Measurements from ENCODE around the gene JARID2. TPM values are rescaled to one million over a fixed set of nuclear protein-coding genes. Genes with fewer than 3 reads are reported as not detected.

Gene JARID2
- total RNA-seq, 4 donors from 2014 or later: 11.6 to 22.5 (median 16.4) TPM

GRCh38 chr6:15401769-15402250, 155.9 kb downstream of the JARID2 start:
- in situ Hi-C loops (cut with MboI; ENCODE audit: low sequenced_read_pairs in 4 of 4): no loop called here
- intact Hi-C loops (cut with DNase I; ENCODE audit: low total_unique reads): no loop called here

DNA sequence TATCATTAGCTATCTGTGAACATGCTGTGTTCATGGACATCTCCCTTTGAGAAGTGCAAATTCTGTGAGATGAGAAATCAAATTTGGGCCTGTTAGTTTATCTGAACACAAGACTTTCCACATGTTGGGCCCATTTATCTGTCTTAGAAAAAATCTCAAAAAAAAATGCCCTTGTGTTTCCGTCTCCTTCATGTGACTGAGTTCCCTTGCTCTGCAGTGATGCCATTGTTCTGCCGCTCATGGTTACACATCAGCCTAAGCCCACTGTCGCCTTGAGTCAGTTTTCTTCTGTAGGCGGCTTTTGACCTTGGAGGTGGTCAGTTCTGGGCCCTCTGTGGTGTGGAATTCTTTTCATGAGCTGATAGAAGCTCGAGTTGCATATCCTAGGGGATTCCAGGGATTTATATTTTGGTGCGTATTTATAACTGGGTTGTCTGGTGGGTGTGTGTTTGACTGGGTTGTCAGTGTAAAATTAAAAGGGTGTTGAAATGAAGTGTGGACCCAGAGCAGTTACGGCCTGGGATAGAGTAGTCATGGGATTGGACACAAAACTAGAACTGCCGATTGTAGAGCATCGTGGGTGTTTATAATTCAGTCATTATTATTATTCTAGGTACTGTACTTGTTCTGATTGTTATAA, 156.7 kb downstream of the JARID2 start:
- H3K4me3 ChIP-seq: no peak overlapping the region
- no peaks in the 10 kb centered on the region for H3K9me3 ChIP-seq
- ATAC-seq (no peak), DNase-seq (no peak)
- H3K27me3 ChIP-seq: no peaks in the 10 kb centered on the region
- H3K4me1 ChIP-seq: peaks cover 88 to 90% of the 10 kb centered on the region in 2 donors
- H3K36me3 ChIP-seq: no peaks in the 10 kb centered on the region
- intact Hi-C loops (cut with DNase I; ENCODE audit: low total_unique reads) (no loop called here), in situ Hi-C loops (cut with MboI; ENCODE audit: low sequenced_read_pairs in 4 of 4) (no loop called here)
- no peak for TF ChIP-seq CTCF (IDR thresholded peaks at IDR 0.05 in 4 of 5, conservative IDR thresholded peaks at IDR 0.05 in 1 of 5)
- no peak for TF ChIP-seq POLR2A (IDR thresholded peaks at IDR 0.05)
- peak overlapping the region; percentile 81 to 88 (median 84) for H3K27ac ChIP-seq

More at GRCh38 chr6:15401769-15402250, 155.9 kb downstream of the JARID2 start:
- DNase-seq (no peak), ATAC-seq (no peak)
- Histone ChIP-seq H3K27ac (peak overlapping the region; percentile 81 to 88 (median 84)), H3K36me3 (no peaks in the 10 kb centered on the region), H3K27me3 (no peaks in the 10 kb centered on the region), H3K9me3 (no peaks in the 10 kb centered on the region), H3K4me3 (no peak overlapping the region), H3K4me1 (peaks cover 93 to 96% of the 10 kb centered on the region in 2 donors)
- TF ChIP-seq POLR2A (IDR thresholded peaks at IDR 0.05) (no peak), CTCF (IDR thresholded peaks at IDR 0.05 in 4 of 5, conservative IDR thresholded peaks at IDR 0.05 in 1 of 5) (no peak)

GRCh38 chr6:15403094-15403755, 157.4 kb downstream of the JARID2 start:
- H3K27ac ChIP-seq: peak overlapping the region; percentile 81 to 88 (median 84)
- no peak overlapping the region for H3K4me3 ChIP-seq
- H3K27me3 ChIP-seq: no peaks in the 10 kb centered on the region
- no peak for DNase-seq
- H3K9me3 ChIP-seq: no peaks in the 10 kb centered on the region
- no peak for TF ChIP-seq CTCF (IDR thresholded peaks at IDR 0.05 in 4 of 5, conservative IDR thresholded peaks at IDR 0.05 in 1 of 5)
- no peak for TF ChIP-seq POLR2A (IDR thresholded peaks at IDR 0.05)
- in situ Hi-C loops (cut with MboI; ENCODE audit: low sequenced_read_pairs in 4 of 4): no loop called here
- no peaks in the 10 kb centered on the region for H3K36me3 ChIP-seq
- intact Hi-C loops (cut with DNase I; ENCODE audit: low total_unique reads): no loop called here
- ATAC-seq: no peak
- peaks cover 81 to 87% of the 10 kb centered on the region in 2 donors for H3K4me1 ChIP-seq

DNA sequence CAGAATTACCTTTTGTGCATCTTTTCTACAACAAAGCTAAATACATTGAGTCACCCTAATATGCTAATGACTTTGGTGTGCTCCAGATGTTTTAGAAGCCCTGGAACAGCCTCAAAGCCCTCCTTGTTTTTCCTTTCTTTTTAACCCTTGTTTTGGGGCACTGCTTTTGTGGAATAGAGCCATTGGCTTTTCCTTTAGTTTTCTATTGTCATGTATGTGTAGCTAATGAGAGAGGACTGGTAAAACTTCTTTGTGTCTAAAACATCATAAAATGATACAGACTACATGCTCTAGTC, 158.8 kb downstream of the JARID2 start:
- no peaks in the 10 kb centered on the region for H3K9me3 ChIP-seq
- peaks cover 75 to 87% of the 10 kb centered on the region in 2 donors for H3K4me1 ChIP-seq
- TF ChIP-seq CTCF (IDR thresholded peaks at IDR 0.05 in 4 of 5, conservative IDR thresholded peaks at IDR 0.05 in 1 of 5) (no peak), POLR2A (IDR thresholded peaks at IDR 0.05) (no peak)
- DNase-seq (no peak), ATAC-seq (no peak)
- intact Hi-C loops (cut with DNase I; ENCODE audit: low total_unique reads): no loop called here
- in situ Hi-C loops (cut with MboI; ENCODE audit: low sequenced_read_pairs in 4 of 4): no loop called here
- peak overlapping the region in 3 of 4 donors; percentile 13 to 88 (median 81) for H3K27ac ChIP-seq
- no peaks in the 10 kb centered on the region for H3K27me3 ChIP-seq
- H3K4me3 ChIP-seq: no peak overlapping the region
- H3K36me3 ChIP-seq: no peaks in the 10 kb centered on the region

All from gastrocnemius medialis (tissue), 4 donors.